WI38 (cell line): Measurements from ENCODE around the gene ZNF565.
"Not testable (repeated sequence)": the region's sequence is repeated elsewhere in the genome, so short reads cannot be mapped to it uniquely, and the experiment has no call there.

Experiments
- H3K4me3 ChIP-seq: 2 replicates; pipeline ENCODE4 v1.5.1; 2011; ENCODE audit warnings: low read depth, mild to moderate bottlenecking, control low read depth, low read length
- TF ChIP-seq, protein P1 (sequence below): IDR thresholded peaks from 2 replicates; pipeline ENCODE4 v1.5.1; 2012; ENCODE audit warnings: low read depth, mild to moderate bottlenecking, control low read depth, low read length

Gene ZNF565

DNA sequence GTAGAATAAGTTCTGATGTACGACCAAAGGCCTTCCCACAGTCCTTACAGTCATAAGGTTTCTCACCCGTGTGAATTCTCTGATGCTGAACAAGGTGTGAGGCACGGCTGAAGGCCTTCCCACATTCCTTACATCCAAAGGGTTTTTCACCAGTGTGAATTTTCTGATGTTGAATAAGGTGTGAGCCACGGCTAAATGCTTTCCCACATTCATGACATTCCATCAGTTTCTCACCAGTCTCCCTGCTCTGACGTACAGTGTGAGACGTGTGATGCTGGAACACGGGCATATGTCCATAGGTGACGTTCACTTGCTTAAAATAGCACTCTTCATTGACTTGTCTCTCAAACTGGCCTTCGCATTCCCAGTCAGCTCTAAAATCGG is 31.2 kb downstream of the ZNF565 start:
- TF ChIP-seq, protein P1, sequence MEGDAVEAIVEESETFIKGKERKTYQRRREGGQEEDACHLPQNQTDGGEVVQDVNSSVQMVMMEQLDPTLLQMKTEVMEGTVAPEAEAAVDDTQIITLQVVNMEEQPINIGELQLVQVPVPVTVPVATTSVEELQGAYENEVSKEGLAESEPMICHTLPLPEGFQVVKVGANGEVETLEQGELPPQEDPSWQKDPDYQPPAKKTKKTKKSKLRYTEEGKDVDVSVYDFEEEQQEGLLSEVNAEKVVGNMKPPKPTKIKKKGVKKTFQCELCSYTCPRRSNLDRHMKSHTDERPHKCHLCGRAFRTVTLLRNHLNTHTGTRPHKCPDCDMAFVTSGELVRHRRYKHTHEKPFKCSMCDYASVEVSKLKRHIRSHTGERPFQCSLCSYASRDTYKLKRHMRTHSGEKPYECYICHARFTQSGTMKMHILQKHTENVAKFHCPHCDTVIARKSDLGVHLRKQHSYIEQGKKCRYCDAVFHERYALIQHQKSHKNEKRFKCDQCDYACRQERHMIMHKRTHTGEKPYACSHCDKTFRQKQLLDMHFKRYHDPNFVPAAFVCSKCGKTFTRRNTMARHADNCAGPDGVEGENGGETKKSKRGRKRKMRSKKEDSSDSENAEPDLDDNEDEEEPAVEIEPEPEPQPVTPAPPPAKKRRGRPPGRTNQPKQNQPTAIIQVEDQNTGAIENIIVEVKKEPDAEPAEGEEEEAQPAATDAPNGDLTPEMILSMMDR: no peak
- H3K4me3 ChIP-seq: no peak overlapping the region

DNA sequence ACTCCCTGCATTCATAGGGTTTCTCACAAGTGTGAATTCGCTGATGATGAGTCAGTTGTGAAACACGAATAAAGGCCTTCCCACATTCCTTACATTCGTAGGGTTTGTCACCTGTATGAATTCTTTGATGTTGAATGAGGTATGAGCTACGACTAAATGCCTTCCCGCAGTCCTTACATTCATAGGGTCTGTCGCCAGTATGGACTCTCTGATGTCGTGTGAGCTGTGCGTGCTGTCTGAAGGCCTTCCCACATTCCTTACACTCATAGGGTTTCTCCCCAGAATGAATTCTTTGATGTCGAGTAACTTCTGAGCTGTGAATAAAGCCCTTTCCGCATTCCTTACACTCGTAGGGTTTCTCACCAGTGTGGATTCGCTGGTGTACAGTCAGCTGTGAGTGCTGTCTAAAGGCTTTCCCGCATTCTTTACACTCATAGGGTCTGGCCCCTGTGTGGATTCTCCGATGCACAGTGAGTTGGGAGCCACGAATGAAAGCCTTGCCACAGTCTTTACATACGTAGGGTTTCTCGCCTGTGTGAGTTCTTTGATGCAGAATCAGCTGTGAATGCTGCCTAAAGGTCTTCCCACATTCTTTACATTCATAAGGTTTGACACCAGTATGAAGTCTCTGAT is 31.7 kb downstream of the ZNF565 start:
- TF ChIP-seq, protein P1: no peak
- H3K4me3 ChIP-seq: no peak overlapping the region

DNA sequence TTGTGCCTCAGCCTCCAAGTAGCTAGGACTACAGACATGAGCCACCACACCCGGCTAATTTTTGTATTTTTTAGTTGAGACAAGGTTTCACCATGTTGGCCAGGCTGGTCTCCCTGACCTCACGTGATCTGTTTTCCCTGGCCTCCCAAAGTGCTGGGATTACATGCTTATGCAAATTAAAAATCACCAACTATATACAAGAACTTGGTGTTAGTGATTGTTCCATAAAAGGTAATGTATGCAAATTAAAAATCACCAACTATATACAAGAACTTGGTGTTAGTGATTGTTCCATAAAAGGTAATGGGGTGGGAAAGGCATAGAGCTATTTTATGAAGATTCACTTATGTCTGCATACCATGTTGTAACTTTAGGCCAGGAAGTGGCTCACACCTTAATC is 35.4 kb downstream of the ZNF565 start:
- not testable (repeated sequence) for H3K4me3 ChIP-seq

DNA sequence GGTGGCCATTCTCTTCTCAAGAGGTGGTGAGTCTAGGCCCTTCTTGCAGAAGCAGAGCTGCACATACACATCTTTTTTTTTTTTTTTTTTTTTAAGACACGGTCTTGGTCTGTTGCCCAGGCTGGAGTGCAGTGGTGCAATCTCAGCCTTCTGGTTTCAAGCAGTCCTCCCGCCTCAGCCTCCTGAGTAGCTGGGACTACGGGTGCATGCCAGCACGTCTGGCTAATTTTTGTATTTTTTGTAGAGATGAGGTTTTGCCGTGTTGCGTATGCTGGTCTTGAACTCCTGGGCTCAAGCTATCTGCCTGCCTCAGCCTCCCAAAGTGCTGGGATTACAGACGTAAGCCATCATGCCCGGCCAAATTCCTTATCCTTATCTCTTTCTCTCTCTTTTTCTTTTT is 40.6 kb downstream of the ZNF565 start:
- not testable (repeated sequence) for H3K4me3 ChIP-seq

DNA sequence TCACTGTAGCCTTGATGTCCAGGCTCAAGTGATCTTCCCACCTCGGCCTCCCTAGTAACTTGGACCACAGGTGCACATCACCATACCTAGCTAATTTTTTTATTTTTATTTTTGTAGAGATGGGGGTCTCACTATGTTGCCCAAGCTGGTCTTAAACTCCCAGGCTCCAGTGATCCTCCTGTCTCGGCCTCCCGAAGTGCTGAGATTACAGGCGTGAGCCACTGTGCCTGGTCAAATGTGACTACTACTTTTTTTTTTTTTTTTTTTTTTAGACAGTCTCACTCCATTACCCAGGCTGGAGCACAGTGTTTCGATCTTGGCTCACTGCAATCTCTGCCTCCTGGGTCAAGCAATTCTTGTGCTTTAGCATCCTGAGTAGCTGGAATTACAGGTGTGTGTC is 41.6 kb downstream of the ZNF565 start:
- H3K4me3 ChIP-seq: no peak overlapping the region
- TF ChIP-seq, protein P1: no peak

DNA sequence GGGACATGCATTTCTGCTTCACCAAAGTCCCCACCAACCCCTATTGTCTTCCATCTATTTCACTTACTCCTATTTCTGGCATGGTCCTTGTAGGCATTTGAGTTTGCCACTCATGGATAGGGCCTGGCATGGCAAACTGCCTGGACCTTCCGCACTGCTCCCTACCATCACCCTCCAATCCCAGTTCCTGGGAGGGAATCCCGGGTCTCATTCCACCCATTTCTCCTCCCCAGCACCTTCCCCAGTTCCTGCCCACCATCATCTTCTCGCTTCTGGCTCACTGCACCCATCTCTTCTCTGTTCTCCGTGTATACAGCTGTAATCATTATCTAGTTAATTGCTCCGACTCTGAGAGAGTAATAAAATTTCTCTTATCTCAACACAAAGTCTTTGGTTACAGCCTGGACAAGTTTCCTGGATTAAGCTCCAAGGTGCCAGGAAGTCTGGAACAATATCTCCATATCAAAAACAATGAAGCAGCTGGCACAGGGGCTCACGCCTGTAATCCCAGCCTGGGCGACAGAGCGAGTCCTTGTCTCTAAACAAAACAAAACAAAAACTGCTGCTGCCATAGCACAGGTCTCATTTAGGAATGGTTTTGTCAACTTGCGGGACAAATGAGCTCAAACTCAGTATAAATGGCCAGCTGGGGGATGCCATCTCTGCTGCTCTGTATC is 45.2 kb downstream of the ZNF565 start:
- no peak overlapping the region for H3K4me3 ChIP-seq

DNA sequence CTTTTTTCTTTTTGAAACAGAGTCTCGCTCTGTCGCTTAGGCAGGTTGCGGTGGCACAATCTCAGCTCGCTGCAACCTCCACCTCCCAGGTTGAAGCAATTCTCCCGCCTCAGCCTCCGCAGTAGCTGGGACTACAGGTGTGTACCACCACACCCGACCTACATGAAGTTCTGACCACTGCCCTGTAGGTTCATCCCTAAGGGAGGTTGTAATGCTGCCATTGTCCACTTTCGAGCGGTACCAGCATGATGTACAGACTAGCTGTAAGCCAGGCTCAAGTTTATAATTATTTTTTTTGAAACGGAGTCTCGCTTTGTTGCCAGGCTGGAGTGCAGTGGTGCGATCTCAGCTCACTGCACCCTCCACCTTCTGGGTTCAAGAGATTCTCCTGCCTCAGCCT is 50.7 kb downstream of the ZNF565 start:
- TF ChIP-seq, protein P1: no peak
- H3K4me3 ChIP-seq: no peak overlapping the region

More for the DNA sequence above, 45.2 kb downstream of the ZNF565 start:
- TF ChIP-seq, protein P1: no peak

DNA sequence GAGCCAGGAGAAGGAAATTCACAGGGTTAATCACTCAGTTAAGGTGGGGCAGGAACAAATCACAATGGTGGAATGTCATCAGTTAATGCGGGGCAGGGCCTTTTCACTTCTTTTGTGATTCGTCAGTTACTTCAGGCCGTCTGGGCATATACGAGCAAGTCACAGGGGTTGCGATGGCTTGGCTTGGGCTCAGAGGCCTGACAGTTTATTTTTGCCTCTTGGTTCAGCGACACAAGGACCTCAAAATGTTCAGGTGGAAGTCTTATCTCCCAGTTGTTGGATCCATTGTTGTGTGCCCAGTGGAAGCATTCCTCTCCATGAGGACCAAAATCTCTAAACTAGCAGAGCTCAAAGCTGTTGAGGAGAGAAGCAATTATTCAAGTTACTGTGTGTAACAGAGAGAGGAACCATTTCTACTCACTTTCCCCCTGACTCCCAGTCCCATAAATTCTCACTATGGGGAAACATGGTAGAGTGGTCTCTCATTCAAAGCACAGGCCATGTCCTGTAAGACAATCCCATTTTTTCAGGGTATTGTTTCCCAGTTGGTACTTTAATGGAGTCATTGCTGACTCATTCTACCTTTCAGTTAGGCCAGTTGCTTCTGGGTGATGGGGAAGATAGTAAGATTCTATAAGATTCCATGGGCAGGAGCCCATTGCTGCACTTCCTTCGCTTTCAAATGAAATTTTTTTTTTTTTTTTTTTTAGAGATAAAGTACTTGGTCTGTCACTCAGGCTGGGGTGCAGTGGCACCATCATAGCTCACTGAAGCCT is 53.5 kb downstream of the ZNF565 start:
- TF ChIP-seq, protein P1: no peak

More for the DNA sequence above, 53.5 kb downstream of the ZNF565 start:
- no peak overlapping the region for H3K4me3 ChIP-seq
